Measurements from ENCODE around the gene TMSB4X.
"Not testable (repeated sequence)": the region's sequence is repeated elsewhere in the genome, so short reads cannot be mapped to it uniquely, and the experiment has no call there.

The TMSB4X gene

DNA sequence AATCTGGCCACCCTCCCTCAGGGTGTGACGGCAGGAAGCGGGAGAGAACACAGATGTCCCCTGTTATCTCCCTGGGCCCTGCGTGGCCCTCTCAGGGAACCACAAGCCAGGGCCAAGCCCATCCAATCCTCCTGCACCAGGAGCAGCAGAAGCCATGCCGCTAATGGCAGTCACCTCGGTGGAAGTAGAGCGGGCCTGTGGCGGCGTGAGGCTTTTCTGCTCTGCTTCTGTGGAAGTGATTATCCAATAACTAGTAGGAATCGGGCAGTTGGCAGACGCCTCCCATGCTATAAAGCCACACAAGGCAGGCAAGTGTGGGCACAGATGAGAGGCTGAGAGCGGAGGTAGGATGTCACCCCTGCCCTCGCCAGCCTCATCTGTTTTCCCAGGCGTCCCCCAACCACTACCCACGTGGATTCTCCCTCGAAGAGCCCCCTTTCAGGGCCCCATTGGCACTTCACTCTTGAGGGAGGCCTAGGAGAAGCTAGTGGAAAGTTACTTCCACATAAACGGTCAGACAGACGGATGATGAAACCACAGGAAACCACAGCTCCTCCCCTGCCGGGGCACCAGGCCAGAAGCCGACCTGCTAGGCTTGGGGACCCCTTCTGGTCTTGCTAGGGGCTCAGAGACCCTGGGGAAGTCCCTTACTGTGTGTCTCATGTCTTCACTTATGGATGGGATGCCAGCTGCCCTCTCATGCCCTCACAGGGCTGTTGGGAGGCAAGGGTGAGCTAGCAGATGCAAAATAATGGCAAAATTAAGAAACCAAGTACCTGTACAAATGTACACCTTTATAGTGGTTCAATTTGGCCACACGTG is 18.8 kb upstream of the TMSB4X start:
- no peak for DNase-seq

DNA sequence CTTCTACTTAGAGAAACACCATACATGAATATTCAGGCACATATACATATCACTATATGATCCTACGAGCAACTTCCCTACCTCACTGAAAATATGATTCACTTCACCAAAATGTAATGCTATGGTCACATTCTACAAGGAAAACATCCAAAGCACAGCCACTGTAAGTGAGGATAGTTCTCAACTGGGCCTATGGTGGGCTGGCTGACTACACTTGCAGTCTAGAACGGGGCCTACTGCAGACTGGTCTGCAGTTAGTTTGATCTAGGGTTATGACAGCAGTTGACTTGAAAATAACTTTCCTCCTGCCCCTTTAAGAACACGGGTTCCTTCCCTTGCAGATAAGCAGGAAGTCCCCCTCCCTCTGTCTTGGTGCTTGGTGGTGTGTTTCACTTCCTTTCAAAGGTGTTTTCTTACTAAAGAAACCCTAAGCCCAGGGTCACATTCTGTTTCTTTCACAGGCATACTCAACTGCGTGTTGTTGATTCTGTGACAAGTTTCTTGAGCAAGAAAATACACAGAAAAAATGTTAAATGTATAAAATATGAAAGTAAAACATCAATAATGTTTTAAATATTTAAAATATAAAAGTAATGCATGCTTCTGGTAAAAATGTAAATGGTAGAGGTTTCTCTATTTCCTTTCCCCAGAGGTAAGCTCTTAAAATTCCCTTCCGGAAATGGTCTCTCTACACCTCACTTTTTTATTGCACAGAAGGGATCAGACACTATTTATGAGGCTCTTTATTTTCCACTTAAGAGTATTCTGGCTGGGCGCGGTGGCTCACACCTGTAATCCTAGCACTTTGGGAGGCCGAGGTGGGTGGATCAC is 18.0 kb upstream of the TMSB4X start:
- DNase-seq, result no peak

DNA sequence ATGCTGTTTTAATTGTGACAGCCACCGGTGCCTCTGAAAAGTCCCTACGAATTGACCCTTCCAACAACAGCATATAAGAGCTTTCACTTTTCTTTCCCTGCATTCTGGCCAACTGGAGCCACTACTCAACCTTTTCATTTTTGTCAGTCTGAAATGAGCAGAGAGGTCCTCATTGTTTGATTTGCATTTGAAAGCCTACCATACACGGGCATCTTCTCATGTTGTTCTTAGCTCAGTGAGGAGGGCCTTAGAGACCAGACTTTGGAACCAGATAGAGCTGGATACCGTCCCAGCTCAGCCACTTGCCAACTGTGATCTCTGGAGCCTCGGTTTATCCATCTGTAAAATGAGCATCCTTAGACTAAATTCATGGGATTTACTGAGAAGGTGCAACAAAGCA is 16.9 kb upstream of the TMSB4X start:
- no peak for DNase-seq

DNA sequence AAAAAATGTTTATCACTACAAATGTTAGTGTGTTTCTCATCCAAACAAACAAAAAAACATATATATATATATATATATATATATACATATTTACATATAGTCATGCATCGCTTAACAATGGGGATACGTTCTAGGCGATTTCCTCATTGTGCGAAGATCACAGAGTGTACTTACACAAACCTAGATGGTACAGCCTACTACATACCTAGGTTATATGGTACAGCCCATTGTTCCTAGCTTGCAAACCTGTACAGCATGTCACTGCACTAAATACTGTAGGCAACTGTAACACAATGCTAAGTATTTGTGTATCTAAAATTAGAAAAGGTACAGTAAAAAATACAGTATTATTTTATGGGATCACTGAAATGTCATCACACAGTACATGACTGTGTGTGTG is 16.4 kb upstream of the TMSB4X start:
- no peak for DNase-seq

DNA sequence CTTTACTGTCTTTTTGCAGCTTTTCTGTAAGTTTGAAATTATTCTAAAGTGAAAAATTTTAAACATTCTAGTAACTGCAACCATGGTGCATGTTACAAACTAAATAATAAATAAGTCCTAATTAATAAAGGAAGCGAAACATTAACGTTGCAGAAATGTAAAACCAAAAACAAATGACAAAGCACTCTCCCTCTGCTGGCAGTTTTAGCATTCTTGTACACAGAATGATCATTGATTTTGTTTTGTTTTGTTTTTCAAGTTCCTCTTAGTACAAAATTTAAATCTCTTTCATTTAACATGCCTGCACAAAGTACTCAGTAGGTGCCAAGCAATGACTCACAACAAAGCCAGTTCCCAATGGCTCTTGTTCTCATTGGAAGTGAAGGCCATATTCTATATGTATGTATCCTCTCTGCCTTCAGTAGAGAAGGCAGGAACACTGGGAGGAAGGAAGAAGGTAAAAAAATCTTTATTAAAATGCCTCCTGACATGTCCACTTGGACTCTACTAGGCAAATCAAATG is 13.7 kb upstream of the TMSB4X start:
- no peak for DNase-seq

DNA sequence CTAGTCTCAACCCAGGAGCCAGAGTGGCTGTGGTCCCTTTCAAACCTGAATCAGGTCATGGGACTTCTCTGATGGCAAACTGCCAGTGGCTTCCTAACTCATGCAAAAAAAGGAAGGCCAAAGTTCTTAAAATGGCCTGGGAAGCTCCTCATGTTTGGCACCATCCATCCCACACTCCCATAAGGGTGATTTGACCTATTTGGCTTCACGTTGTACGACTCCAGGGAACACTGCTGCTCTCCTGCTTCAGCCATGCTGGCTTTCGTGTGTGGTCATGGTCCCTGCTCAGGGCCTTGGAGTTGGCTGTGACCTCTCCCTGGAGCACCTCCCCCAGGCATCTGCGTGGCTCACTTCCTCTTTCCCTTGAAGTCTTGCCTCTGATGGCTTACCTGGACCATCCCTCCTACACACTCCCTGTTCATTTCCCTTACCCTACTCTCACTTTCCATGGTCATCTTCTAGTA is 12.8 kb upstream of the TMSB4X start:
- no peak for DNase-seq

DNA sequence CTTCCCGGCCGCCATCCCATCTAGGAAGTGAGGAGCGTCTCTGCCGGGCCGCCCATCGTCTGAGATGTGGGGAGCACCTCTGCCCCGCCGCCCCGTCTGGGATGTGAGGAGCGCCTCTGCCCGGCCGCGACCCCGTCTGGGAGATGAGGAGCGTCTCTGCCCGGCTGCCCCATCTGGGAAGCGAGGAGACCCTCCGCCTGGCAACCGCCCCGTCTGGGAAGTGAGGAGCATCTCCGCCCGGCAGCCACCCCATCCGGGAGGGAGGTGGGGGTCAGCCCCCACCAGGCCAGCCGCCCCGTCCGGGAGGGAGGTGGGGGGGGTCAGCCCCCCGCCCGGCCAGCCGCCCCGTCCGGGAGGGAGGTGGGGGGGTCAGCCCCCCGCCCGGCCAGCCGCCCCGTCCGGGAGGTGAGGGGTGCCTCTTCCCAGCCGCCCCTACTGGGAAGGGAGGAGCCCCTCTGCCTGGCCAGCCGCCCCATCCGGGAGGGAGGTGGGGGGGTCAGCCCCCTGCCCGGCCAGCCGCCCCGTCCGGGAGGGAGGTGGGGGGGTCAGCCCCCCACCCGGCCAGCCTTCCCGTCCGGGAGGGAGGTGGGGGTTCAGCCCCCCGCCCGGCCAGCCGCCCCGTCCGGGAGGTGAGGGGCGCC is 11.6 kb upstream of the TMSB4X start:
- not testable (repeated sequence) for DNase-seq

DNA sequence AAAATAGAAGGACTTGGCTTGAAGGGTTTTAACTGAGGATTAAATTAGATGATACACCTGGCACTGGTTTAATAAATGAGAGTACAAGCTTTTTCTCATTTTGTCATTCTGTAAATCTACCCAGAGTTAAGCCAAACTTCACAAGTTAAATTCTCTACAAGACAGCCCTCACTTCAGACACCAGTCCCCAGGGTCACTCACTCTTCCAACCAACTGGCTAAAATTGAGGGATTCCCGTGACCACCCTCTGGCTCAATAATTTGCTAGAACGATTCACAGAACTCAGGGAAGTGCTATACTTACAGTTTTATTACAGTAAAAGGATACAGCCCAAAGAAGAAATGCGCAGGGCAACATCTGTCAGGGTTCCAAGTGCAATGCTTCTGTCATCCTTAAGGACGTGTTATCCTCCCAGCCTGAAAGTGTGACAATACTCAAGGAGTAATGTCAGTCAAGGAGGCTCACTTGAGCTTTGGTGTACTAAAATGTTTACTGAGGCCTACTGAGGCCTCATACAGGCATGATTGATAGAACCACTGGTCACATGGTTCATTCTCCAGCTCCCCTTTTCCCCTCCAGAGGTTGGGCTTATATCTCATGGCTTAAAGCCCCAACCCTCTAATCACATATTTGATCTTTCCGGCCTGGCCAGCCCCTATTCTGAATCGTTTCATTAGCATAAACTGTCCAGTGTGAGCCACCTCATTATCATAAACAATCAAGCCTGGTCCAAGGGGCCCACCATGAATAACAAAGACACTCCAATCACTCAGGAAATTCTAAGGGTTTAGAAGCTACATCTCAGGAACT is 9.6 kb upstream of the TMSB4X start:
- DNase-seq, result no peak

DNA sequence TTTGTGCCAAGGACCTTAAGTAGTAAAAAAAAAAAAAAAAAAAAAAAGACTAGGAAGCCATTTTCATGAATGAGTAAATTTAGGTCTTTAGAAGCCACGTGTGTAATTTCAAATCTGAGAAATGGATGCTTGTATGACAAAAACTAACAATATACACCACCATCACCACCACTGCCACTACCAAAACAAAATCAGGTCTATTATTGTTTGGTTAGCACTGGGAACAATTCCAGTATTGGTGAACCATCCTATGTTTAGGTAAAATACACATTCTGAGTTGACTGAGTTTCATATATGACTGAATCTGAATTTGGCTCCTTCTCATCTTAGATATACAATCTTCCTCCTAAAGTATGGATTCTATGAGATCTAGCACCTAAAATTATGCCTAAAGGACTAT is 8.8 kb upstream of the TMSB4X start:
- DNase-seq, result no peak

DNA sequence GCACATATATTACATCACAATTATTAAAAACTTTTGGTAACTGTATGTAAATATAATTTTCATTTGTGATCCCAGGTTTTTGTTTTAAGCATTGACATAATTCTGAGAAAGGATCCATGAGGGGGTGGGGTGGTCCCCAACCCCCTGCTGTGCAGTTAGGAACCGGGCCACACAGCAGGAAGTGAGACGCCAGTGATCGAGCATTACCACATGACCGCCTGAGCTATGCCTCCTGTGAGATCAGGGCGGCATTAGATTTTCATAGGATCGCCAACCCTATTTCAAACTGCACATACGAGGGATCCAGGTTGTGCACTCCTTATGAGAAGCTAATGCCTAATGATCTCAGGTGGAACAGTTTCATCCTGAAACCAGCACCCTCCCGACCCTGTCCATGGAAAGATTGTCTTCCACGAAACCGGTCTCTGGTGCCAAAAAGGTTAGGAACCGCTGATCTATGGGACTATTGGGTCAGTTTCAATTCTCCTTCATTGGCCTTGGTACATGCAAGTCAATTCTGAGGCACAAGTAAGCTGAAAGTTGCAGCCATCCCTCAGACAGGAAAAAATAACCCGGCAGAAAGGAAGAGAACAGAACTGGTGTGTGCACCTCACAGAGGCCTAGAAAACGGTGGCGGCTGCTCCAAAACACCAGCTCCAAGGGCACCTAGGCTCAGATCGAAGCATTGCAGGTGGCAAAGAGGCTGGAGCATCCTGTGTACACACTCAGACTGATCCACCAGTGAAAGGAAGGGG is 7.0 kb upstream of the TMSB4X start:
- no peak for DNase-seq

DNA sequence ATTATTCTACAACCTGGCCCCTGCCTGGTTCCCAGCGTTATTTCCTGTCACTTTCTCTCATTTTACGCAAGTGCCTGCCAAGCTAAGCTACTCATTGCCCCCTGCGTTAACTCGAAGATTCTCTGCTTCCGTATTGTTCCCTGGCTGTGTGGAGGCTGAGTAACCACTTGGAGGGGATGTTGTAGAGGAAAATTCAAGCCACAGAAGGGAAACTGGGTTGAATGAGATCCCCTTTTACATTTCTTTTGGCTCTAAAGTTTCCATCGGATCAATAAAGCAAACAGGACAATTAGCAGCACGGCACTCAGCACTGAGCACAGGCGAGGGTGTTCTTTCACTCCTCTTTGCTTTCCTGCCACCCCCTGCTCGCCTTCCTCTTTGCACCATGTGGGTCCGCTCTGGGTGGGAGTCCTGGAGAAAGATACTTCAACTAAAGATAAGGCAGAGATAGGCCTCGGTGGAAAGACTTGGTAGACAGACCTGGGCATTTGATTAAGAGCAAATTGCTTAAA is 4.2 kb upstream of the TMSB4X start:
- DNase-seq, result peak; percentile 82

DNA sequence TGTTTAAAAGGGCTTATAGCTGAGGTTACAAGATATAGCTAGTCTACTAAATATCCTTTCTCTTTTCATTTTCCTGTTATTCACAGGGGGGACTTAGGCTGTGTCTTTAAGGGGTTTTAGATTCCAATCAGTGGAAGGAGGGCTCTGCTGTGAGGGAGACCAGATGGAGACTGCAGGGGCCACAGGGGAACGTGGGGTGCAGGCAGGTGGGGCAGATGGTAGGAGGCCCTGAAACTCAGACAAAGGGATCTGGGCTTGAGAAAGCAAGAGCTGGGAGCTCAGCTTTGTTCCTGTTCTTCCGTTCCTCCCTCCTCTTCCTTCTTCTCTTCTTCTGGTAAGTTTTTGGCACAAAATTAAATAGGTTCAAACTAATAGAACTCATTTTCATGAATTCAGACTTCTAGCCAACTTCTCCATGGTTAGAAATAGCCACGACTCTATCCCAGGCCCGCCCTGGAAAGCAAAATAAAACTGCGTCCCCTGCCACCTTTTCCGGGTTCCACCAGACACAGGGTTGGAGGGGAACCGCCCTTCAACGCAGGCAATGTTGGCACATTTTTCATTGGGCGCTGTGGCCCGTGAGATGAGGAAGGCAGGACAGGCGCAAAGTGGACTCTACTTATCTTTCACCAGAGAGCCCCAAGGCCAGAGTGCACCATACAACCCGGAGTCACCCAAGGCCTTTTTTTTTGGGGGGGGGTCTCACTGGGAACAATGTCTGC is 3.5 kb upstream of the TMSB4X start:
- no peak for DNase-seq

DNA sequence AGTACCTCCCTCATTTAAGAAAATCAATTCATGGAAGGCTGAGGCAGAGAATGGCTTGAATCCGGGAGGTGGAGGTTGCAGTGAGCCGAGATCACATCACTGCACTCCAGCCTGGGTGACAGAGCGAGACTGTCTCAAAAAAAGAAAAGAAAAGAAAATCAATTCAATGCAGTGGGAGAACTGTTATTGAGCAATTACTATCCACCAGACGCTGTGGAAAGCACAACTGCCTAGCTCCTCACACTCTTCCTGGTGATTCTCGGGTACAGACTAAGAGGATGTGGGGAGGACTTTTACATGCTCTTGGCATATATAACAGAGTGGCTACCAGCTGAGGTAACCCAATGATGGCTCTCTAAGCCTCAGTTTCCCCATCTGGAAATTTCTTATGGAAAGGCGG is 2.7 kb upstream of the TMSB4X start:
- DNase-seq, result no peak

DNA sequence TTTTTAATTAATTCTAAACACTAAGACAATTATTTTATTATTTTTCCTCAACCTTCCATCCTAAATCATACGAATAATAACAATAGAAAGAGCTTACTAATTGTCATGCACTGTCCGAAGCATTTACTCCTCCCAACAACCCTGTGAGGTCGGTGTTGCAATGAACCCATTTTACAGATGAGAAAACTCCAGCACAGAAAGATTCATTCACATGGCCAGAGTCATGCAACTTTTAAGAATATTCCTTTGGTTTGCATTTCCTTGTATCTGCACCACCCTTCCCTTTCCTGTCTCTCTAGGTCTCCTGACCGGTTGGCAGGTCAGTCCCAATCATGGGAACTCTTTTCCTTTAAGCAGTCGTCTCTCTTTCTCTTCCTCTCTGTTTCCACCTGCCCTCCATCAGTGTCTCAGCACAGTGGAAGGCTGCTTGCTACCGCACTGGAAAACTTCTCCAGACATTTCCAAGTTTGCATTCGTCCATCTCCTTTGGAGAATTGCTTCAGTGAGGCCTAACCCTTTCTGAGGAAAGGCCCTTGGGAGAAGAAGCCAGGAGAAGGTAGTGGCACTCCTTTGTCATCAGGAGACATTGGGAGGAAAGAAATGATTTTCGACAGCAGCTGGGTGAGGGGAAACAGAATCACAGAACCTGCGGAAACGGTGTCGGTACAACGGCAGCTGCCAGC is 1.9 kb upstream of the TMSB4X start:
- no peak for DNase-seq

DNA sequence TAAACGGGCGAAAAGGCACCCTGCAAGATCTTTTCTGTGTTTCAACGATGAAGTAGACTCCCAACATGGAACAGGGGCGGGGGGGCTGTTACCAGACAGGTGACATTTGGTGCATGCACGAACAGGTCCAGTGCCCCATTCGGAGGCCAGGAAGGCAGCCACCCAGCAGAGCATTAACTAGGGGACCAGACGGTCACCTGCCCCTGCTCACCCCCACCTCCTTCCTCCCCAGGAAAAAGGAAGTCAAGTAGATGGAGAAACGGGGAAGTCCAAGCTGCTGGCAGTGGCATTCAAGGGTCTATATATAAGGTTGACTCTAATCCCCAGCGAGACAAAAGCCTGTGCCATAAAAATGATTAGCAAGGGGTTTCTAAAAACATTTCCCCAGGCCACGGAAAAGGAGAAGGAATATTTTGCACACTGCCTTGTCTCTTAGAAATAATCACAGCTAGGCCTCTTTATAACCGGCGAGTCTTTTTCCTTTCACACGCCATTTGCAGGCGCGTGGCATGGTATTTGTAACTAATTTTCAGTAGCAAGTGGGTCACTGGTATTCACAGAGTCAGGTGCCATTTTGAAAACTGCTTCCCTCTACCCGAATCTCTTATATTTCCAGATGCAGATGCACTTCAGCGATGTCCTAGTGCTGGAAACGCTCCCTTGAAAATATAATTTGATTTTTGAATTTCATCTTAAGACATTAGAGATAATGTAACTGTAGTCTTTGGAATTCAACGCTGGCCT is 1.2 kb upstream of the TMSB4X start:
- DNase-seq, result no peak

DNA sequence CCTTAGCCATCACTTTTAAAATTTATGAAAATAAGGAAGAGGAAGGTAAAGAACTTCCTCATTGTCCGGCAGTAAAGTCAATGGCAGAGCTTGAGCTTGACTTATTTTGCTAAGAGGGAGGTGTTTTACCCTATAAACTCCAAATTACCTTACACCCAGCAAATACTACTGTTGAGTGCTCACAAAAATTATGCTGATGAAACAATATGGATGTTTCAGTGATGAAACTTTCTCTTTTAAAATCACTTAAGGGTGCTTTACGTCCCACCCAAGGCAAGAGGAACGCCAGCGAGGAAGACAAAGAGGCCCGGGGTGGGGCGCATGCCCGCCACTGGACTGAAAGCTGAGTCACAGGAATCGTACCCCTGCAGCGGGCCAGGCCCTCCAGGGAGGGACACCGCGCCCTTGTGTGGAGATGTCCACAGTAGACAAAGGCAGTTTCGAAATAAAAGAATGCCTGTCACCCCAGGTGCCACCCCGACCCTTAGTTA is 560 bp upstream of the TMSB4X start:
- no peak for DNase-seq

DNA sequence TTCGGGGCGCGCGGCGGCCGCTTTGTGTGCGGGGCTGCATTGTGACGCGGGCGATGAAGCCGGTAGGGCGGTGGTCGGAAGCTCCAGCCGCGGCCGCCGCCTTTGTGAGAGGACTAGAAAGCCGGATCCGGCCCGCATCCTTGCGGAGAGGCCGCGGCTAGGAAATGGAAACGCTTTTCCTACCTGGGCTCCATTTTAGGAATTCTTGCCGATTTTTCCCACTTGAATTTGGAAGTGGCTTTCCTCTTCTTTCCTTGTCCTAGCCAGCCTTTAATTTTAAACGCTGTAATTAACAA is 708 bp downstream of the TMSB4X start:
- peak; percentile 64 for DNase-seq

DNA sequence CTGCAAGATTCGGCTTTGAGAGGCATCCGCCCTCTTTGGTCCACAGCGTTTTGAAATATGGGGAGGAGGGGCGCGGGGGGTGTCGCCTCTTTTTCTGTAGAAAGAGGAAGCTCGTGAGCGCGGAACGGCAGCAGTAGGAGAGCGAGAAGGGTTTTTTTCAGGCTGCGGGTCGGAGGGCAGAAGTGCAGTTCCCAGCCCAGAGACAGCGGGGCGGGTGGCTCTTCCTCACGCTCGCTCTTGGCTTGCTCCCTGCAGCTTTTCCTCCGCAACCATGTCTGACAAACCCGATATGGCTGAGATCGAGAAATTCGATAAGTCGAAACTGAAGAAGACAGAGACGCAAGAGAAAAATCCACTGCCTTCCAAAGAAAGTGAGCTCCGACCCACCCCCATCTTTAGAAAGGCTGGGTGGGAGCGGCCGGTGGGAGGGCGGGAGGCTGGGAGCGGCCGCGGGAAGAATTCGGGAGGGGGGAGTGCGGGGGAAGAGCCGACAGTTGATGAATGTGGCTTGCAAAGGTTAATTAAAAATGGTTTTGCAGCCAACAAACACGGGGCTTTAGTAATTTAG is 1.2 kb downstream of the TMSB4X start:
- peak; percentile 52 for DNase-seq
